H4 (cell line): ENCODE data around the gene GALNT16. TPM values are rescaled to one million over a fixed set of nuclear protein-coding genes. Genes with fewer than 3 reads are reported as not detected.
"Not testable (repeated sequence)": the region's sequence is repeated elsewhere in the genome, so short reads cannot be mapped to it uniquely, and the experiment has no call there.

Experiments used
- DNase-seq: peaks from one replicate; pipeline ENCODE4 v3.0.0-alpha.2; 2015; ENCODE audit warnings: low spot score
- total RNA-seq: library from RNA; depleted of rRNA; stranded (reverse); fragments of >200 nt; shearing (Covaris generic); gene quantifications from 2 replicates; pipeline ENCODE4 v1.2.3, GENCODE V29; 2014; rRNA removed

Gene GALNT16
- 0.47 and 0.52 TPM in 2 replicates for total RNA-seq

- no peak for DNase-seq
Measured at GRCh38 chr14:69259527-69260189, at the start of gene GALNT16. Gene GALNT16, plus strand, starts transcription at chr14:69260158. Its CDS starts 133 bp downstream, at chr14:69260291.

DNA sequence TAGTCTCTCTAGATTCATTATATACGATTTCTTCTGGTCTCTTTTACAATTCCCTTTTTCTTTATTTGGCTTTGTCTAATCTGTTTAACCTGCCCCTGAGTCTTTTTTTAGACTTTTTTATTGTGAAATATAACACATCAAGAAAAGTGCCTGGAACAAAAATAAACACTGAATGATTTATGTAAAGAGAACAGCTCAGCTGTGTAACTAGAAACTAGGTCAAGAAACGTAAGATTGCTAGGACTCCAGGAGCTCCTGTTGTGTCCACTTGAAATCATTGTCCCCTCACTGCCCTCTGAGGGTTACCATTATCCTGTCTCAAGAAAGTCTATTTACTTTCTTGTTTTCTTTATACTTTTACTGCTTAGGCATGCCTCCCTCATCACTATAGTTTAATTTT is 45.6 kb upstream of the GALNT16 start:
- no peak for DNase-seq

- not testable (repeated sequence) for DNase-seq
Measured at GRCh38 chr14:69217663-69218062, 42.3 kb upstream of the GALNT16 start.

GRCh38 chr14:69224946-69225345 is 35.0 kb upstream of the GALNT16 start:
- no peak for DNase-seq

- DNase-seq = no peak
Measured at GRCh38 chr14:69226178-69226577, 33.8 kb upstream of the GALNT16 start.

DNA sequence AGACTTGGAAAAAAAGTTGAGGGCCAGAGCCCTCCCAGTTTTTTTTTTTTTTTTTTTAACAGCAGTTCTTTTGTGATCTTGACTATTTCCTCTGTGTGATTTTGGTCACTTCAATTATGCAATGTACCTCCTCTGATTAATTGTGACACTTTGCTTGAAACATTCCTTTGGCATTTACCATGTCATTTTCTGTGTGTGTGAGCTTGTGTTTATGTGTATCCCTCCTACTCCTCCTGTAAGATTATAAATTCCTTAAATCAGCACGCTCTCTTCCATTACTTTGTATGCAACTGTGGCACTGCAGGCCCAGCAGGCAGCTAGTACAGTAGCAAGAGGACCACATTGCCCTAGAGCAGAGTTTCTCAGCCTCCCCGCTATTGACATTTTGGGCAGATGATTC is 33.2 kb upstream of the GALNT16 start:
- DNase-seq = no peak

GRCh38 chr14:69231486-69231885 is 28.5 kb upstream of the GALNT16 start:
- no peak for DNase-seq

GRCh38 chr14:69232388-69232787 is 27.6 kb upstream of the GALNT16 start:
- no peak for DNase-seq

GRCh38 chr14:69234106-69234505 is 25.9 kb upstream of the GALNT16 start:
- no peak for DNase-seq

DNA sequence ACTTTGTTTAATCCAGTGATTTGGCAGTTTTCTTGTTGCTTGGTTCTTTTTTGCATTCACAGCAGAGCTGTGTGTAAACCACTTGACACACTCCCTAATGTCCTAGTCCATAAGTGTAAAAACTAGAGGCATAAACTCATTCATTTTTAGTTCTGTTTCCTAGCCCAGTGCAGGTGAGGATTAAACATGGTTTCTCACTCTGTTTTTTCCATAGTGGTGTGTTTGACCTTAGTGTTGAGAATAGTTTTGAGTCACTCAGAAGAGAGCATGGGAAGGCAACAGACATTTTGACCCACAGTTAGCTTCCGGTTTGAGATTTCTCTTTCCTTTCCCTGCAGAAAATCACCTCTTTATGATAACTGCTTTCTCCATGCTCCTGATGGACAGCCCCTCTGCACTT is 24.2 kb upstream of the GALNT16 start:
- DNase-seq = no peak

DNA sequence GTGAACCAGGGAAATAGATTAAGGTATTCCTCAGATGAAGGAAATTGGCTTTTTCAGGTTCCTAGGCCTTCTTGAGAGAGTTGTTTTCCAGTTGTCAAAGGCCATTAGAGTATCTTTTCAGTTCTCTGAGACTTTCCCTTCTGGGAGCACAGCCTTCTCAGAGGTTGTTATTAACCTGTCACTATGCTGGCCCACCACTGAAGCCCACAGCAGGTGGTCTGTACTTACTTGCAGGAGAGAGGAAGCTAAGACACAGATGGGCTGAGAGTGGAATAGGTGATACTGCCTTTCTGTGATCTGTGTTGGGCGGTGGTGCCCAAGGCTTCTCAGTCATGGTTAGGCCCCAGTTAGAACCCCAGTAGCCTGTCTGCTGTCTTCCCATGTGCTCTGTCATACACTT is 22.8 kb upstream of the GALNT16 start:
- no peak for DNase-seq

- no peak for DNase-seq
Measured at GRCh38 chr14:69237584-69237983, 22.4 kb upstream of the GALNT16 start.

- DNase-seq = no peak
Measured at GRCh38 chr14:69238883-69239282, 21.1 kb upstream of the GALNT16 start.

- no peak for DNase-seq
Measured at GRCh38 chr14:69240527-69241173, 19.3 kb upstream of the GALNT16 start.

- DNase-seq = no peak
Measured at GRCh38 chr14:69241577-69241976, 18.4 kb upstream of the GALNT16 start.

DNA sequence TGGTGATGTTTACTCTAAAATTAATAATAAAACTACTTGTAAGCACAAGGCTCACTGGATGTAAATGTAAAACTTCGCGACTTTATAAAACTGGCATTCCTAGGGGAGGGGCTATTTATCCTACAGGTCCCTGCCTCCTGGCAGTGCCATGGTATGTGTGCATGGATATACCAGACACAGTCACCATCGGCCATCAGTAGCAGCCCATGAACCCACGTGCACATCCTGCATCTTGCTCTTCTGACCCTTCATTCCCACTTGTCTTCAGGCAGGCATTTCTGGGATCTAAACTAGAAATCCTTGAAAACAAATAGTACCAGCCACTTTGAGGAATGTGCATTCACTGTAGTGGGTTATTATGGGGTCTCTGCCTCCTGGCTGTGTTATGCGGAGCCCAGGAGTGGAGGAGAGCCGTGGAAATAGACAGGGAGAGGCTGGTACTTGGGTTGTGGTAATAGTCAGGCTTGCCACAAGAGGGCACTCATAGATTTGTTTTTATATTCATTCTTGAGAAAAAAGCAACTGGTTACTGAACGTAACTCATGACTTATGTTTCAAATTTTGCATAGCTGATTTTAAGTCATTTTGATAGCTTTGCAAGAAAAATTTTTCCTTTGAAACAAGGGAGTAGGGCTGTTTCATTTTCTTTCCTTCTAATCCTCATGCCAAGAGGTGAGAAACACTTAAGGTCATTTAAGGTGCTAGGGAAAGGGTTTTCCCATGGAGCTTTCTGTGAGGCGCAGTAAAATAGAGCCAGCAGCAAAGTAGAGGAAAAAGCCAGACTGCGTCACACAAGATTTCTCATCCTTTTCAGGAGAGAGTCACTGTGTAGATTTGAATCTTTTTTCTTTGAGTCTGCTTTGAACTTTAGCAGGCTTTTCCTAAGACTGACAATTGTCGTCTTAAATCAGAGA is 17.4 kb upstream of the GALNT16 start:
- peak; percentile 34 for DNase-seq

DNA sequence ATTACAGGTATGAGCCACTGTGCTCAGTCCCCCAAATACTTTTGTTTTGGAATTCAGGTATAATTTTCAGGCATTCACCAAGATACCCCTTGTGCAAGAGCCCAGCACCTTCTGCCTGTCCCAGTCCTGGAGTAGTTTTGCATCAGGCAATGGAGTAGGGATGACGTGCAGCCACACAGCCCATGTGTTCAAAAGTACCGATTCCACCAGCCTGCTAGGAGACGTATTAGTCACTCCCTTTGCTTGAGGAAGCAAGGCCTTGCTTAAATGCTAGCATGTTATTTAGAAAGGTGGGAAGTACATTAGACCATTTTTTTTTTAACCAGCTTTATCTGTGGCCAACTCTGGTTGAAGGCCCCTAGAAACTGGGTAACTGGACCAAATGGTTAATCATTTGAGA is 15.0 kb upstream of the GALNT16 start:
- no peak for DNase-seq

GRCh38 chr14:69246331-69246730 is 13.6 kb upstream of the GALNT16 start:
- DNase-seq = no peak

- DNase-seq = no peak
Measured at GRCh38 chr14:69247676-69248440, 12.1 kb upstream of the GALNT16 start.

DNA sequence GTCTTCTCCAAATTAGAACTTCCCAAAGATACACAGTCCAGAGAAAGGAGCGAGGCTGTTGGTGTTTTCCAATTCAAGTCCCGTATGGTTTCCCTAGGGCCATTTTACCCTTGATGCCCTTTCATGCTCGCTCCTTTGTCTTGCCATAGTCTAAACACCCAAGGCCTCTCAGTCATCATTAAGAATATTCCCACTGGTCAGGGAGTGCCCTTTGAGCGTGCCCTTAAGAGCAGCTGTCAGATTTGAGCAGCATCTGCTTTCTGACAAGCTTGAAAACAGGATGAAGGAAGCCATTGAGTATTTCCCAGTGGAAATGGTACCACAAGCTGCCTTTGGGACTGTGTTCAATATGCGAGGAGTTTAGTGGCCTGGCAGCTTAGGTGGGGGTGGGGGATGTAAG is 10.4 kb upstream of the GALNT16 start:
- DNase-seq = no peak

GRCh38 chr14:69252851-69253250 is 7.1 kb upstream of the GALNT16 start:
- no peak for DNase-seq

GRCh38 chr14:69259168-69259526 is 811 bp upstream of the GALNT16 start:
- no peak for DNase-seq
